Measurements from ENCODE around the gene OR9K2. TPM values are rescaled to one million over a fixed set of nuclear protein-coding genes. Genes with fewer than 3 reads are reported as not detected.

OR9K2 gene
- total and polyA plus RNA-seq, 2 of the 13 experiments (the other 11 are each of a cell fraction or from before 2014, with no cell fraction given), result not detected

DNA sequence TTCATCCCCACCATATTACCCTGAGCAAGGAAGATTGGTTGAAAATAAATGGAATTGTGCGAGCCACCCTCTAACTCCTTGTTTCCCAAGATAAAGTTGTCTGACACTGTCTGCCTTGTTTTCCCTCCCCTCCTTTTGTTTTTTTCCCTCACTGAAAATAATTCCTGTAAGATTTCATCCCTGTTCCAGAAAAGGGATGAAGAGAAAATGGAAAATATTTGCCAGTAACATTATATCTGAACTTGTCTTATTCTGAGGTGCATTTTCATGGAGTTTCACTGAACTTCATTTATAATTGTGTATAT, 17.3 kb downstream of the OR9K2 start:
- no peaks in the 10 kb centered on the region for H4K20me1 ChIP-seq (ENCODE audit: insufficient read depth, low read length)
- H3K9ac ChIP-seq (ENCODE audit: insufficient read depth, low read depth, low read length), result no peak overlapping the region
- DNase-seq (ENCODE audit: low spot score) (no peak), ATAC-seq (no peak), FAIRE-seq (no peak)
- H3K4me2 ChIP-seq (ENCODE audit: low read depth, low read length), result no peak overlapping the region
- TF ChIP-seq CCAR2 (optimal IDR thresholded peaks at IDR 0.05; ENCODE audit: low read depth, low read length) (no peak), TCF7 (IDR thresholded peaks at IDR 0.05; ENCODE audit: low read depth) (no peak), NBN (conservative IDR thresholded peaks at IDR 0.05) (no peak), ZNF101 (CRISPR knock-in tag; IDR thresholded peaks at IDR 0.05; ENCODE audit: borderline replicate concordance, low read depth) (no peak), PAX8 (CRISPR knock-in tag; IDR thresholded peaks at IDR 0.05; ENCODE audit: borderline replicate concordance) (no peak), ZNF83 (CRISPR knock-in tag; IDR thresholded peaks at IDR 0.05; ENCODE audit: borderline replicate concordance) (no peak), NFIB (CRISPR knock-in tag; IDR thresholded peaks at IDR 0.05; ENCODE audit: borderline replicate concordance) (no peak), SIX1 (CRISPR knock-in tag; IDR thresholded peaks at IDR 0.05; ENCODE audit: borderline replicate concordance) (no peak), ZNF329 (CRISPR knock-in tag; IDR thresholded peaks at IDR 0.05; ENCODE audit: low read depth) (no peak), HNF4A (CRISPR knock-in tag; IDR thresholded peaks at IDR 0.05) (no peak), ZNF749 (CRISPR knock-in tag; IDR thresholded peaks at IDR 0.05; ENCODE audit: borderline replicate concordance) (no peak)
- TF ChIP-seq, protein P1, sequence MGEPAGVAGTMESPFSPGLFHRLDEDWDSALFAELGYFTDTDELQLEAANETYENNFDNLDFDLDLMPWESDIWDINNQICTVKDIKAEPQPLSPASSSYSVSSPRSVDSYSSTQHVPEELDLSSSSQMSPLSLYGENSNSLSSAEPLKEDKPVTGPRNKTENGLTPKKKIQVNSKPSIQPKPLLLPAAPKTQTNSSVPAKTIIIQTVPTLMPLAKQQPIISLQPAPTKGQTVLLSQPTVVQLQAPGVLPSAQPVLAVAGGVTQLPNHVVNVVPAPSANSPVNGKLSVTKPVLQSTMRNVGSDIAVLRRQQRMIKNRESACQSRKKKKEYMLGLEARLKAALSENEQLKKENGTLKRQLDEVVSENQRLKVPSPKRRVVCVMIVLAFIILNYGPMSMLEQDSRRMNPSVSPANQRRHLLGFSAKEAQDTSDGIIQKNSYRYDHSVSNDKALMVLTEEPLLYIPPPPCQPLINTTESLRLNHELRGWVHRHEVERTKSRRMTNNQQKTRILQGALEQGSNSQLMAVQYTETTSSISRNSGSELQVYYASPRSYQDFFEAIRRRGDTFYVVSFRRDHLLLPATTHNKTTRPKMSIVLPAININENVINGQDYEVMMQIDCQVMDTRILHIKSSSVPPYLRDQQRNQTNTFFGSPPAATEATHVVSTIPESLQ (CRISPR knock-in tag; conservative IDR thresholded peaks at IDR 0.05), result no peak
- TF ChIP-seq, protein P2, sequence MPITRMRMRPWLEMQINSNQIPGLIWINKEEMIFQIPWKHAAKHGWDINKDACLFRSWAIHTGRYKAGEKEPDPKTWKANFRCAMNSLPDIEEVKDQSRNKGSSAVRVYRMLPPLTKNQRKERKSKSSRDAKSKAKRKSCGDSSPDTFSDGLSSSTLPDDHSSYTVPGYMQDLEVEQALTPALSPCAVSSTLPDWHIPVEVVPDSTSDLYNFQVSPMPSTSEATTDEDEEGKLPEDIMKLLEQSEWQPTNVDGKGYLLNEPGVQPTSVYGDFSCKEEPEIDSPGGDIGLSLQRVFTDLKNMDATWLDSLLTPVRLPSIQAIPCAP (CRISPR knock-in tag; IDR thresholded peaks at IDR 0.05; ENCODE audit: low read depth), result no peak
- TF ChIP-seq, protein P3, sequence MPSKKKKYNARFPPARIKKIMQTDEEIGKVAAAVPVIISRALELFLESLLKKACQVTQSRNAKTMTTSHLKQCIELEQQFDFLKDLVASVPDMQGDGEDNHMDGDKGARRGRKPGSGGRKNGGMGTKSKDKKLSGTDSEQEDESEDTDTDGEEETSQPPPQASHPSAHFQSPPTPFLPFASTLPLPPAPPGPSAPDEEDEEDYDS (CRISPR knock-in tag; IDR thresholded peaks at IDR 0.05), result no peak
- ChIA-PET POLR2A (no interaction called here), CTCF (ENCODE audit: low intra/inter-chr PET ratio, low total read pairs) (interaction anchor here (1.7 kb wide), 1 partner anchor 150 kb away, joined by 15 read pairs; no protein-coding TSS in a partner anchor)
- H3K79me2 ChIP-seq (ENCODE audit: insufficient read depth, low read length), result no peaks in the 10 kb centered on the region
- H3K27me3 ChIP-seq (ENCODE audit: control insufficient read depth in 1 of 2, insufficient read depth in 2 of 2, low read length in 2 of 2), result no peaks in the 10 kb centered on the region
- no peak overlapping the region for H3K4me3 ChIP-seq (replicated peaks in 1 of 3; ENCODE audit: insufficient read depth in 1 of 3, low read depth in 2 of 3, low read length in 3 of 3)
- H3K36me3 ChIP-seq (replicated peaks in 1 of 2; ENCODE audit: control insufficient read depth in 1 of 2, insufficient read depth in 2 of 2, low read length in 2 of 2), result no peaks in the 10 kb centered on the region
- intact Hi-C loops (cut with micrococcal nuclease; ENCODE audit: unreplicated experiment), result loop anchor here (1.0 kb wide), 1 partner anchor 150 kb away; no protein-coding TSS in a partner anchor
- no peak overlapping the region for H2AFZ ChIP-seq (ENCODE audit: low read length)
- H3K9me3 ChIP-seq (ENCODE audit: low read length), result no peaks in the 10 kb centered on the region
- H3K4me1 ChIP-seq (ENCODE audit: insufficient read depth, low read length), result no peaks in the 10 kb centered on the region
- in situ Hi-C loops (cut with HindIII; ENCODE audit: extremely low pct_ligation_motif_present, low pct_unique_long_range_greater_than_20kb), result loop anchor here (10.0 kb wide), 1 partner anchor 149 kb away; no protein-coding TSS in a partner anchor
- H3K27ac ChIP-seq (ENCODE audit: extremely low read length, insufficient read depth, low read length), result no peak overlapping the region
- WGBS (ENCODE audit: low lambda C conversion rate), result 0% methylated on average over 1 of the region's 1 CpG
- no TSS peak for BruUV-seq (replicated peaks)

All from HepG2 (cell line).